HG03139 (cell line): ENCODE results near the gene ZNF500.
"Not testable (repeated sequence)": the region's sequence is repeated elsewhere in the genome, so short reads cannot be mapped to it uniquely, and the experiment has no call there.

Experiments
- ATAC-seq: cut with Tn5 transposase; IDR thresholded peaks from one replicate; pipeline ENCODE4 v1.9.1; 2021; ENCODE audit not compliant: unreplicated experiment

ZNF500 gene

DNA sequence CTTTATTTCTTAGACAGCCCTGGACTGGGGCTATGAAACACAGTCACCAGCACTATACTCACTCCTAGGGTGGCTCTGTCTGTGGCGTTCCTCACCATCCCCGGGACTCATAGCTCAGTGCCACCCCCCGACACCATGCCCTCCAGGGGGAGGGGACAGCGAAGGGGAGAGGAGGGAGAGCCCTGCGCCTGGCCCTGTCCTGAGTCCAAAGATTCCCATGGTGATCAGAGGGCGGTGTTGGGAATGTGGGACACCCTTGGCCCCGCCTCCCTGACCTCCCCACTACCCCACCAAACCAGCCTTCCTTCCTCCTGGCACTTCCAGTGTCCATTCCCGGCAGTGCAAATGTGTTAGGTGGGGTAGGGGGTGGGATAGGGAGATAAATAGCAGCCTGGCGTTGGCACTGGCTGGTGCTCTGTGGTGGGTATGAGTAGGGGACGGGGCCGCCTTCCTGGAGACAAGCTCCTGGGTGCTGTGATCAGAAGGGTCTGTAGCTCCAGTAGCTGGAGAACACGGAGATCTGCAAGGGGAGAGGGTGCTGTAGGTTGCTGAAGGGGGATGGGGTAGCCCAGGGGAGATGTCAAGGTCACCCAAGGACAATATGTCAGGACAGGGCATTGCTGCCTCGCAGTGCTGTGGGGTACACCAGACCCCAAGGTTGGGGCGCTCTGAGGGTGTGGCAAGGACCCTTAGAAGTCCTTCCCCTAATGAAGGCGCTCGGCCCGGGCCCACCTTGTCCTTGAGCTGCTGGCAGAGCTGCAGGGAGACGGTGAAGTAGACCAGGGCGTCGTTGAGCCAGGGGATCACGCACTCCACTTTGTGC is 30.2 kb upstream of the ZNF500 start:
- ATAC-seq, result no peak

DNA sequence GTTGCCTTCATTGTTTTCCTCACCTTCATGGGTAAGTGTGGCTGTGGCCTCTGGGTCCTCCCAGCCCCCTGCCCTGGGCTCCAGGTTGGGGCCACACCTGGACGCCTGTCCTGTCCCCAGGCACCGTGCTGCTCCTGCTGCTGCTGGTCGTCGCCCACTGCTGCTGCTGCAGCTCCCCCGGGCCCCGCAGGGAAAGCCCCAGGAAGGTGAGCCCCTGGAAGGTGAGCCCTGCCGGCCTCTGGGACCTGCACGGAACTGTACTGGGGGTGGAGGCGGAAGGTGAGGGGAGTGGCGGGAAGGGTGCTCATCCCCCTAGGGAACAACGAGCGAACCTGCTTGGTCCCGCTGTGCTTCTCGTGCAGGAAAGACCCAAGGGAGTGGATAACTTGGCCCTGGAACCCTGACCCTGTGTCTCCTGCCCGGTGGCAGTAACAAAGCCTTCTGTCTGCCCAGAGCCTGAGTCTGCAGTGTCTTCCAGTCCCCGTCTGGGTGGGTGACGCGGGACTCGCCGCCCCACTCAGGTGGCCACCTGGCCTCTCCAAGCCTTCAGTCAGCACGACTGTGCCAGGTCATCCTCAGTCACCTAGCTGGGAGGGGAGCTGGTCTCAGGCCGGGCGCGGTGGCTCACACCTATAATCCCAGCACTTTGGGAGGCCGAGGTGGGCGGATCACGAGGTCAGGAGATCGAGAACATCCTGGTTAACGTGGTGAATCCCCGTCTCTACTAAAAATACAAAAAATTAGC is 29.0 kb upstream of the ZNF500 start:
- ATAC-seq, result no peak

GRCh38 chr16:4795181-4795827 is 28.3 kb upstream of the ZNF500 start, which contains the start of gene SMIM22:
Gene SMIM22, plus strand, starts transcription at chr16:4795369. Its CDS starts 366 bp downstream, at chr16:4795735.
- no peak for ATAC-seq

- no peak for ATAC-seq
Measured at GRCh38 chr16:4792951-4793513, 26.1 kb upstream of the ZNF500 start.

GRCh38 chr16:4790871-4791270 is 23.9 kb upstream of the ZNF500 start:
- no peak for ATAC-seq

- no peak for ATAC-seq
Measured at GRCh38 chr16:4790261-4790660, 23.3 kb upstream of the ZNF500 start.

GRCh38 chr16:4788910-4789309 is 21.9 kb upstream of the ZNF500 start:
- ATAC-seq, result no peak

- ATAC-seq, result no peak
Measured at GRCh38 chr16:4788489-4788889, 21.5 kb upstream of the ZNF500 start.

- no peak for ATAC-seq
Measured at GRCh38 chr16:4787627-4788482, 20.9 kb upstream of the ZNF500 start, which contains the start of gene SEPTIN12. Gene SEPTIN12, minus strand, starts transcription at chr16:4788345. Its CDS starts 700 bp downstream, at chr16:4787645.

GRCh38 chr16:4787068-4787467 is 20.1 kb upstream of the ZNF500 start:
- no peak for ATAC-seq

DNA sequence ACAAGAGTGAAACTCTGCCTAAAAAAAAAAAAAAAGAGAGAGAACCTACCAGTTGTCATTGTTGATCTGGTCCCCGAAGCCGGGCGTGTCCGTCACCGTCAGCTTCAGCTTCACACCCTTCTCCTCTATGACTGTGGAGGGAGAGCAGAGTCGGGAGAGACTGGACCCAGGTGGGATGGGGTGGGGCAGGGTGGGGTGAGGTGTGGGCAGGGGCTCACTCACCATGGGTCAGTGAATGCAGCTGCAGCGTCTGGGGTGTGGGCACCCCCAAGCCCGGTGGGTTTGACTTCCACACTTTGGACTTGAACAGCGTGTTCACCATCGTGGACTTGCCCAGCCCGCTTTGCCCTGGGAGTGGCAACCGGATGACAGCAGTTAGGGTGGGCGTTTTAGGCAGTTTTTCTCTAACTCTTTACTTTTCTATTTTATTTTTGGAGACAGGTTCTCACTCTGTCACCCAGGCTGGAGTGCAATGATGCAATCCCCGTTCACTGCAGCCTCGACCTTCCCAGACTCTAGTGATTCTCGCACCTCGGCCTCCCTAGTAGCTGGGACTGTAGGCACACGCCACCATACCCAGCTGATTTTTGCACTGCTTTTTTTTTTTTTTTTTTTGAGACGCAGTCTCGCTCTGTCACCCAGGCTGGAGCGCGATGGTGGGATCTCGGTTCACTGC is 18.9 kb upstream of the ZNF500 start:
- ATAC-seq, result no peak

- not testable (repeated sequence) for ATAC-seq
Measured at GRCh38 chr16:4784444-4784987, 17.6 kb upstream of the ZNF500 start.

- no peak for ATAC-seq
Measured at GRCh38 chr16:4783951-4784336, 17.0 kb upstream of the ZNF500 start.

DNA sequence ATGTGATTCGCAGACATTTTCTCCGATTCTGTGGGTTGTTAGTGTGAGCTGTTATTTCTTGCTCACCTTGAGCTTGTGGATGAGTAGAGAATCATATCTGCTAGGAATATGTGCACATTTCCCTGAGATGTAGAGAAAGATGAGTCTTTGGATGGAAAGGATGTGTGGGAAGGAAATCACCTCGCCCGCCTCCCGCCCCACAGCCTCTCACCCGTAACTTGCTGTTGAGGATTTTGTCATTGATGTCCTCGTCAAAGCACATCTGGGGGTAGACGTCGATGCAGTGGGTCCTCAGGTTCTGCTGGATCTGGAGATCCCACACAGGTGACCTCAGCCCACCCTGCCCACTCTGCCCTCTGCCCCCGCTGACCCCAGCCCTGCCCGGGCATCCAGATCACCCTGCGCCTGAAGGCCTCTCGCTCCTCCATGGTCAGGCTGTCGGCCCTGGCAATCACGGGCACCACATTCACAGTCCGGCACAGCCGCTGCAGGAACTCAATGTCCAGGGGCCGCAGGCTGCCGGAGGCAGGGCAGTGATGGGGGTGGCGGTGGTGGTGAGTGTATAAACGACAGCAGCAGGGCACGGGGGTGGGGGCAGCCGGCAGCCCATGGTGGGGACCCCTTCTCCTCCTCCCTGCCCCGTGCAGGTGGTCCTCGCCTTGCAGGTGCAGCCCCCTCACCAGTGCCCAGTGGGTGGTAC is 16.4 kb upstream of the ZNF500 start:
- no peak for ATAC-seq

- ATAC-seq, result no peak
Measured at GRCh38 chr16:4780235-4780634, 13.3 kb upstream of the ZNF500 start.

DNA sequence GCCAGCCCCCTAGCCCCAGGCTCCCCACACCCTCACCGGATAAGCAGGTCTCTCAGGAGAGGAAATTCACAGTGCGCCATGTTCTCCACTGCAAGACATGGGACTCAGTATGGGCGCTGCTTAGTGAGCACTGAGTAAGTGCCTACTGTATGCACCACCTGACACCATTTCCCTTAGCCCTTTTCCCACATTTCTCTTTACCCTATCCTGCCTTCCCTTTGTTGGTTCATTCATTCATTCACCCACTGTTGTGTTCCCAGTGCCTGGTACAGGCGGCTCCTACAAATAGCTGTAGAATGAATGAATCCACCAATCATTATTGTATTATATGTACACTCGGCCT is 11.1 kb upstream of the ZNF500 start:
- no peak for ATAC-seq

DNA sequence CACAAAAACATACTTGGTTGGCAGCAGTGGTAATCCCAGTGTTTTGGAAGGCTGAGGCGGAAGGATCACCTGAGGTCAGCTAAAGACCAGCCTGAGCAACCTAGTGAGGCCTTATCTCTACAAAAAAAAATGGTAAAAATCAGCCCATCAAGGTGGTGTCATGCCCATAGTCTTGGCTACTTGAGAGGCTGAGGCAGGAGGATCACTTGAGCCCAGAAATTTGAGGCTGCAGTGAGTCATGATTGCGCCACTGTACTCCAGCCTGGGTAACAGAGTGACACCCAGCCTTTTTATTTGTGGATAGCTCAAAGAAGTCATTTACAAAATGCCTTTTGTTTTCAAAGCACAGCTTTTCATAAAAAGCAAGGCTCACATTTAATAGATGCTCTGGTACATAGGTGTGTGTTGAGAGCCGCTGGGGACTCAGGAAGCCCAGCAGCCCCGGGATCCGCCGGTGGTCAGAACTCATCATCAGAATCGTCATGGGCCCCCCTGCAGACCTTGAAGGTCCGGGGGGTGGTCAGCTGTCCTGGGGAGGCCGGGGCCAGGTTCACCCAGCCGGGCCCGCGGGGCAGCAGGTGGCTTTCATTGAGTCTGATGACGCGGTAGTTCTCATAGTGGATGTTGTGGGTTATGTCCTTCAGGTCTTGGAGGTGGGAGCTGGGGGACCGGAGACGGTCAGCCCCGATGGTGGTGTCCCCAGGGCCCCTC is 10.5 kb upstream of the ZNF500 start:
- ATAC-seq, result no peak

GRCh38 chr16:4776141-4776705 is 9.3 kb upstream of the ZNF500 start:
- no peak for ATAC-seq
